NOMO-1 treated with dmso at 0.1 percent for 144 hours (cell line): ENCODE data around the gene LTO1.
"Not testable (repeated sequence)": the region's sequence is repeated elsewhere in the genome, so short reads cannot be mapped to it uniquely, and the experiment has no call there.

Experiments
- DNase-seq: peaks from one replicate; lab custom pipeline; 2025; ENCODE audit not compliant: unreplicated experiment; lab: John Stamatoyannopoulos, UW

LTO1 gene

DNA sequence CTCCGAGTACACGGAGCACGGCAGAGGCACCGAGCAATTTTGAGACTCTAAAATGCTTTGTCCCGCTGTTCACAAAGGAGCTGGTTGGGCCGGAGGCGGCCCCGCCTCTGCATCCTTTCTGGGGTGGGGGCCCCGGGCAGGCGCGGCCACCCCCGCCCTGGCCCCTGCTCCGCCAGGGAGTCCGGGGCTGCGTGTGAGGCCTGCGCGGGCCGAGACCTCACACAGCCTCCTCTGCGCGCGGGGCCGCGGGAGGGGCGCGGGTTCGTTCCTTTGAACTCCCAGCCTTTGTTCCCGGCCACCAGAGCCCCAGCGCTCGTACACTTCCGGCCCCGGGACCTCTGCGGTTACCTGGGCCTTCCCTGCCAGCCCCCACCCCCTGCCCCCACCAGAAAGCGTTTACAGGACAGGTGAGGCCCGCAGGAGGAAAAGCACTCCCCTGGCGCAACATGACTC, 27.1 kb upstream of the LTO1 start:
- no peak for DNase-seq

GRCh38 chr11:69700278-69701140, 25.4 kb upstream of the LTO1 start:
- DNase-seq, result no peak

- no peak for DNase-seq
Measured at GRCh38 chr11:69699213-69699612, 24.1 kb upstream of the LTO1 start.

DNA sequence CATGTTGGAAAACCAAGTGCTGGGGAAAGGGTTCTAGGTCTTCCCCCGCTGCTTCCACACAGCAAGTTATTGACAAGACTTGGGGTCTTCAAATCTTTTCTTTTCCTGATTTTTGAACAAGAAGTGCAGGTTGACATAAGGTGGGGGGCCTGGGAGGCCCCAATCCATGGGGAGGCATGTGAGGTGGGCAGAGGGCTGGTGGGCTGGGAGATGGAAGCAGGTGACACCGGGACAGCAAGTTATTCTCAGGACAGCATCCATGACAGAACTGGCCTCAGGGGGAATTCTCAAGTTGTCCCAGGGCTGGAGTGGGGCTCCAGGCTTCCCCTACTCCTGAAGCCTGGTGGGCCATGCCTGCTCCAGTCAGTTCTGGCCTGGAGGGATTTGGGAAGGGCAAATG, 23.2 kb upstream of the LTO1 start:
- DNase-seq, result no peak

- DNase-seq, result no peak
Measured at GRCh38 chr11:69697861-69698260, 22.7 kb upstream of the LTO1 start.

DNA sequence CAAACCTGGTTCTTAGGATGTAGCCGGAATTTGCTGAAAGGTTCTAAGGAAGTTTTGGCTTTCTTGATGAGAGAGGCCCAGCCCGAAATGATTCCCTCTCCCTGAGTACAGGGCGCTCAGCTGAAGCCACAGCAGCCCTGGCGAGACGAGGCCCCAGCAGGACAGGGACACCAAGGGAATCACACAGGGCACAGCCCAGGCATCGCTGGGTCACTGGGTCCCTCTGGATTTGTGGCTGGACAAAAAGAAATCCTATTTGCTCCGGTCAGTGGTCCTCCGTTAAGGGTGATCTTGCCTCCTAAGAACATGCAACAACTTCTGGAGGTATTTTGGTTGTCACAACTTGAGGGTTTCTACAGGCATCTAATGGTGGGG, 22.3 kb upstream of the LTO1 start:
- no peak for DNase-seq

DNA sequence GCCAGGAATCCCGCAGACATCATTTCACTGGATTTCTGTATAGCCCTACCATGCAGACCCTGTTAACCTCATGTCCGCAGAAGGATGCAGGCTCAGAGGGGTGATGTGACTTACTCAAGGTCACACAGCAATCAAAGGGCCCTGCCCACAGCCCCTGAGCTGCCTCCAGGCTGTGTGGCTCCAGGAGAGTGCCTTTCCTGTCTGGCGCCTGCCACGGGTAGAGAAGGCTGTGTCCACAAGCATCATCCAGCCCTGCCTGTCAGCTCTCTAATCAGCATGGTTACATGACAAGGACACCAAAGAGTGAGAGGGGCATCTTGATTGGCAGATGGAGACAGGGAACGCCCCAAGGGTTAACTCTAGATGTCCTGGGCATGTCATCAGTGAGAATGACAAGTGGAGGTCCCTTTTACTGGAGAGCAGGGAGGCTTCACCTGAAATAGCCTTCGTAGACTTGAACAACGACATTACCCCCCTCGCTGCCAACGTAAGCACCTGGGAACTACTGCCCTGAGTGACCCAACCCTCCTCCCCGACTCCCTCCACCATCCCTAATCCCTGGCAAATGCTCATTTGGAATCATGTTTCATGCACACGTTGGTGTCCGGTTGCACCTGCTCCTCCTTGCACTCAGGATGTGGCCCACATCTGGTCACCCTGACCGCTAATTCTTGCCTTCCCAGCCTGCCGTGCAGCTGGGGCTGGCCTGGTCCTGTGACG, 21.8 kb upstream of the LTO1 start:
- no peak for DNase-seq

GRCh38 chr11:69695995-69696394, 20.8 kb upstream of the LTO1 start:
- DNase-seq, result not testable (repeated sequence)

DNA sequence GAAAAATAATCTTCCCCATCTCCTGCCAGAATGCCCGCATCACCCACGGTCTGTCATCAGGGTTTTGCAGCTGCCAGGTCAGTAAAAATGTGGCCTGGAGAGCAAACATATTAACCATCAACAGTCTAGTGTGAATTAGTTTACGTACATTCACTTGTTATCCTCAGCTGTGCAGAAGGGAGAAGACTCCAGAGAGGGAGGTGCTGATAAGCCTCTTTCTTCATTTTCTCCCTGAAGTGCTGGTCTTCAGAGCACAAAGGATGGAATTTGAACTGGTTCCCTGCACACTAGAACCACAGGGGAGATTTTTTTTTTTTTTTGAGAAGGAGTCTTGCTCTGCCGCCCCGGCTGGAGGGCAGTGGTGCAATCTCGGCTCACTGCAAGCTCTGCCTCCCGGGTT, 20.4 kb upstream of the LTO1 start:
- DNase-seq, result no peak

- DNase-seq, result no peak
Measured at GRCh38 chr11:69694781-69695180, 19.6 kb upstream of the LTO1 start.

DNA sequence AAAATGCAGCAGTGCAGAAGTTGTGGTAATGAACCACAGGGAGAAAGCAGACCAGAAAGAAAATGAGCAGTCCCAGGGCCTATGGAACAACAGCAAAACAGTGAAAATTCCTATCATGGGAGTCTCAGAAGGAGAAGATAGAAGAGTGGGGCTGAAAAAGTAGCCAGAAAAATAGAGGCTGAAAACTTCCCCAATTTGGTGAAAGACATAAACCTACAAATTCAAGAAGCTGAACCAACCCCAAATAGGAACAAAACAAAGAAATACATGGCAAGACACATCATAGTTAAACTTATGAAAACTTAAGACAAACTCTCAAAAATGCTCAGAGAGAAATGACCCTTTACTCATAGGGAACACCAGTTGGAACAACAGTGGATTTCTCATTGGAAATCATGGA, 17.3 kb upstream of the LTO1 start:
- DNase-seq, result no peak

GRCh38 chr11:69691463-69691862, 16.3 kb upstream of the LTO1 start:
- DNase-seq, result no peak

DNA sequence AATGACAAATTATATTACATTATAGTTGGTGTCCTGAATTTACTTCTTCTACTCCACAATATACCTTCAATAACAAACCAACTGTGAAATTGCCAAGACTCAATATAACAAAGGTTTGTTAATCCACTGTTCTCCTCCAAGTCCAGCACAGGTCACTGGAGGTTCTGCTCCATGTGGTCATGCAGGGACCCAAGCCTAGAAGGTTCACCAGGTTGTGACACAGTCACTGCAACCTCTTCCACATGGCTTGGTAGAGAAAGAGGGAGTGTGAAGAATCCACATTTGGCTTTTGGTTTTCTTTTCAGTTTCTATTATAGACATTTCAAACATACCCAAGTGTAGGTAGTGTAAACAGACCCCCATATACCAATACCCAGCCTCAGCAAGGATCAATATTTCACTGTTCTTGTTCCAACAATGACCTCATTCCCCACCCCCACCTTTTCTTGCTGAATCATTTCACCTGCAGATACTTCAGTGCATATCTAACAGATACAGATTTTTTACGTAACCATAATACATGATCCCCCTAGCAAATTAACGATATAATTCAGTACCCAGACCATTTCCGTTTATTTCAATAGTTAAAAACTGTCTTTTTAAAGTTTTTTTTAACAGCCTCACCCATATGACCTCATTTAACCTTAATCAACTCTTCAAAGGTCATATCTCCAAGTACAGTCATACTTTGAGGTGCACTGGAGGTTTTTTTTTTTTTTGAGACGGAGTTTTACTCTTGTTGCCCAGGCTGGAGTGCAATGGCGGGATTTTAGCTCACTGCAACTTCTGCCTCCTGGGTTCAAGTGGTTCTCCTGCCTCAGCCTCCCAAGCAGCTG, 14.5 kb upstream of the LTO1 start:
- DNase-seq, result no peak

- not testable (repeated sequence) for DNase-seq
Measured at GRCh38 chr11:69687969-69688771, 13.0 kb upstream of the LTO1 start.

DNA sequence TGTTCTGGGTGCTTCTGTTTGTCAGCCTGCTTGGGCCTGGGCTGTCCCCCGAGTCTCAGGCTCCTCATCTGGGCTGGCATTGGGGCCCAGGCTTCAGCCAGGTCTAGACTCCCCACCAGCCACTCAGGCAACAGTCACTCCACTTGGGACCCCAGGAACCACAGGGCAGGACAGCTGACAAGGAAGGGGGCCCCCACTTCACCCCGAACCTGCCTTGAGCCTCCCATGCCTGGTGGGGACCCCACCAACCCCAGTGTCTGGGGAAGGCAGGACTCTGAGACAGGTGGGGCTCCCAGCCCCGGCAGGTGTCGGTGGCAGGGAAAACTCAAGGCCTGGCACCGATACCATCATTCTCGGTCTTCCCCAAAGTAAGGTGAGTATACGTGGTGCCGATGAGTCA, 11.7 kb upstream of the LTO1 start:
- no peak for DNase-seq

- no peak for DNase-seq
Measured at GRCh38 chr11:69686452-69686851, 11.3 kb upstream of the LTO1 start.

GRCh38 chr11:69685348-69685747, 10.2 kb upstream of the LTO1 start:
- DNase-seq, result no peak

GRCh38 chr11:69684651-69685050, 9.5 kb upstream of the LTO1 start:
- no peak for DNase-seq

DNA sequence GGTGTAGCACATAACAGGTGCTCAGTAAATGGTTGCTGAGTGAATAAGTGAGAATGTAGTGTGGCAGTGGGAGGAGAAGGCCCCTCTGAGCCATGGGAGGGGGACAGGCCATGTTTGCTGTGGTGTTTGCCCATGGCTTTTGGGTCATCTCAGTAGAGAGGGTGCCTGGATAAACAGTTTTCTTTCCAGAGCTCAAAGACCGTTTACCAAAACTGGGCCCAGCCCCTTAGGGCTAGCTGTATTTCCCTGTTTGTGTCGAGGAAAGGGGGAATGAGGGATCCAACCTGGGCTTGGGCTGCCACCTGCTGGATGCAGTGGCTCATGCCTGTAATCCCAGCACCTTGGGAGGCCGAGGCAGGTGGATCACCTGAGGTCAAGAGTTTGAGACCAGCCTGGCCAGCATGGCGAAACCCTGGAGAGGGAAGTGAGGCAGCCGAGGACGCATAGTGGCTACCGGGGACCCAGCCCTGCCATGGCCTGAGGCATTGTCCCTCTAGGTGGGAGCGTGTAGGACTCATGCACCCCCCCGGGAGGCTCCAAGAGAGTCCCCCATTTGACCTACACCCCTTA, 8.7 kb upstream of the LTO1 start:
- no peak for DNase-seq

- DNase-seq, result no peak
Measured at GRCh38 chr11:69682681-69683326, 7.7 kb upstream of the LTO1 start.
